C4-2B (cell line): Measurements from ENCODE around the gene IGSF10.

Experiments used
- ZFX ChIP-seq: fragments of 450-650 bp; IDR thresholded peaks from 2 replicates; pipeline ENCODE4 v1.6.1; 2017
- TF ChIP-seq, protein P1 (sequence below): fragments of 450-650 bp; conservative IDR thresholded peaks from 2 replicates; pipeline ENCODE4 v1.5.1; 2017; ENCODE audit warnings: mild to moderate bottlenecking

DNA sequence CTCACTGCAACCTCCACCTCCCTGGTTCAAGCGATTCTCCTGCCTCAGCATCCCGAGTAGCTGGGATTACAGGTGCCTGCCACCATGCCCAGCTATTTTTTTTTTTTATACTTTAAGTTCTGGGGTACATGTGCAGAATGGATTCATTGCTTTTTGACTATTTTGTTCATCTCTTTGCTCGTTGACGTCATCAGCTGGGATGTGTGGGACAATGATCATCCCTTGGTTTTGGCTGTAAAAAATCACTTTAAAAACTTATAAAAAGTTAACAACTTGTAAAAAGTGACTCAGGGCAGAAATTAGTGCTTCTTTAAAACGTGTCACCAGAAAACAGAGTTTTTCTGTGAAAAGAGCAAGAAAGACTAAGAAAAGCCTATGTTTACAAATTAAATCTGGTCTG lies 37.8 kb downstream of the IGSF10 start:
- TF ChIP-seq, protein P1, sequence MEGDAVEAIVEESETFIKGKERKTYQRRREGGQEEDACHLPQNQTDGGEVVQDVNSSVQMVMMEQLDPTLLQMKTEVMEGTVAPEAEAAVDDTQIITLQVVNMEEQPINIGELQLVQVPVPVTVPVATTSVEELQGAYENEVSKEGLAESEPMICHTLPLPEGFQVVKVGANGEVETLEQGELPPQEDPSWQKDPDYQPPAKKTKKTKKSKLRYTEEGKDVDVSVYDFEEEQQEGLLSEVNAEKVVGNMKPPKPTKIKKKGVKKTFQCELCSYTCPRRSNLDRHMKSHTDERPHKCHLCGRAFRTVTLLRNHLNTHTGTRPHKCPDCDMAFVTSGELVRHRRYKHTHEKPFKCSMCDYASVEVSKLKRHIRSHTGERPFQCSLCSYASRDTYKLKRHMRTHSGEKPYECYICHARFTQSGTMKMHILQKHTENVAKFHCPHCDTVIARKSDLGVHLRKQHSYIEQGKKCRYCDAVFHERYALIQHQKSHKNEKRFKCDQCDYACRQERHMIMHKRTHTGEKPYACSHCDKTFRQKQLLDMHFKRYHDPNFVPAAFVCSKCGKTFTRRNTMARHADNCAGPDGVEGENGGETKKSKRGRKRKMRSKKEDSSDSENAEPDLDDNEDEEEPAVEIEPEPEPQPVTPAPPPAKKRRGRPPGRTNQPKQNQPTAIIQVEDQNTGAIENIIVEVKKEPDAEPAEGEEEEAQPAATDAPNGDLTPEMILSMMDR, result no peak
- no peak for TF ChIP-seq ZFX
